Muscle of back (tissue), 13 donors: ENCODE data around the gene EMILIN1. TPM values are rescaled to one million over a fixed set of nuclear protein-coding genes. Genes with fewer than 3 reads are reported as not detected.

ENCODE experiments used
- DNase-seq, 3 donors: peaks; one replicate each; pipeline versions ENCODE4 v3.0.0 to v3.0.0-alpha.2; 2013
- long read RNA-seq, 9 donors: transcript quantifications; one replicate each; lab custom pipeline, GENCODE V29; 2026
- polyA plus RNA-seq, 10 donors: library from polyadenylated mRNA; unstranded; fragments of 120-200 nt; gene quantifications; one replicate each; pipeline ENCODE4 v1.2.1, GENCODE V29; 2013; ENCODE audit not compliant: insufficient read length in 10 of 10

EMILIN1 gene
- 100 to 1,000 TPM in 2 of 10 donors, 10 to 100 TPM in 8; 45.1 to 143 (median 65.3) TPM for polyA plus RNA-seq
- long read RNA-seq, donor 1, partial matches to known transcripts, result 31 of 31 reads
- long read RNA-seq, donor 1, other reads (novel, unspliced or antisense), result 0 of 31 reads
- long read RNA-seq, donor 2, partial matches to known transcripts, result 0 of 1 reads
- long read RNA-seq, donor 2, other reads (novel, unspliced or antisense), result 0 of 1 reads
- long read RNA-seq, donor 3, result 0 reads
- long read RNA-seq, donor 4, partial matches to known transcripts, result 16 of 18 reads
- long read RNA-seq, donor 4, other reads (novel, unspliced or antisense), result 0 of 18 reads
- long read RNA-seq, donor 5, partial matches to known transcripts, result 21 of 22 reads
- long read RNA-seq, donor 5, other reads (novel, unspliced or antisense), result 0 of 22 reads
- long read RNA-seq, donor 6, transcript EMILIN1-201 (8 exons, 3,943 nt), result major isoform, 5 of 36 reads
- long read RNA-seq, donor 6, partial matches to known transcripts, result 31 of 36 reads
- long read RNA-seq, donor 6, other reads (novel, unspliced or antisense), result 0 of 36 reads
- long read RNA-seq, donor 7, partial matches to known transcripts, result 17 of 24 reads
- long read RNA-seq, donor 7, other reads (novel, unspliced or antisense), result 5 of 24 reads
- long read RNA-seq, donor 8, partial matches to known transcripts, result 24 of 26 reads
- long read RNA-seq, donor 8, other reads (novel, unspliced or antisense), result 0 of 26 reads
- long read RNA-seq, donor 9, result 0 reads

DNA sequence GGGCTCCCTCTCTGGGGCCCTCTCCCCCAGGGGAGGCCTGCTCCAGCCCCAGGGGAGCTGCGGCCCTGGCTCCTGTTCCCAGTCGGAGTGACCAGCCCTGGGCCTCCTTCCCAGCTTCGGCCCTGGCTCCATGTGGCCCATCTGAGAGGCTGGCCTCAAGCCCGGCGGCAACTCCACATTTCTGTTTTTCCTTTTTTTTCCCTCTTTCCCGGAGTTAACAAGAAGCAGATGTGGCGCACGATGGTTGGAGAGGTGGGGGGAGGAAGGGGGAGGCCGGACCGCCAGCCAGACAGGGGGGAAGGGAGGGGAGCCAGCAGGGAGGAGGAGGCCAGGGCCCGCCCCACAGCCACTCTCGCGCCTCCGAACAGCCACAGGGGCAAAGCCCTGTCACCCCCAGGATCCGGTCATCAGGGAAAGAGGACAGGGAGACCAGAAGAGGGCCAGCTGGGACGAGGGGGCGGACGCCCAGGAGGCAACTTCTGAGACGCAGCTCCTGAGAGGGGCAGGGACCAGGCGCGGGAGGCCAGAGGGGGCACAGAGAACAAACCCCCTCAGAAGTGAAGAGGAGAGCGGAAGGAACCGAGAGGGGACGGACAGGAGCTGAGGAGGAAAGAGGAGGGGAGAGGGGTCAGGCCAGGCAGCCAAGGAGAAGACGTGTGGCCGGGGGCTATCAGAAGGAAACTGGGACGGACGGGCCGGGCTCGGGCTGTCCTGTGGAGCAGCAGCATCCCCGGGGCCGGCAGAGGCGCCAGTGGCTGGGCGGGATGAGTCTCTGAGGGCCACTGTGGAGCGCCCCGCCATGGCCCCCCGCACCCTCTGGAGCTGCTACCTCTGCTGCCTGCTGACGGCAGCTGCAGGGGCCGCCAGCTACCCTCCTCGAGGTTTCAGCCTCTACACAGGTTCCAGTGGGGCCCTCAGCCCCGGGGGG is at the start of gene EMILIN1:
Gene EMILIN1, plus strand, starts transcription at position 349 of the 928 bp plus-strand sequence. Its CDS starts 451 bp downstream, at position 800.
- DNase-seq, result peak; percentile 94 to 97 (median 94)

DNA sequence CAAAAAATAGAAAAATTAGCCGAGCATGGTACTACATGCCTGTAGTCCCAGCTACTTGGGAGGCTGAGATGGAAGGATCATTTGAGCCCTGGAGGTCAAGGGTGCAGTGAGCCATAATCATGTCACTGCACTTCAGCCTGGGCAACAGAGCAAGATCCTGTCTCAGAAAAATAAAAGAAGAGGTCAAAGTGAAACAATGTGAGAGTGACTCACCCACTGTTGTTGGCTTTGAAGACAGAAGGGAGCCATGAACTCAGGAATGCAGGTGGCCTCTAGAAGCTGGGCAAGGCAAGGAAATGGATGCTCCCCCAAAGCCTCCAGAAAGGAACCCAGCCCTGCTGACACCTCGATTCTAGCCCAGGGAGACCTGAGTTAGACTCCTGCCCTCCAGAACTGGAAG is 49.4 kb upstream of the EMILIN1 start:
- no peak for DNase-seq

DNA sequence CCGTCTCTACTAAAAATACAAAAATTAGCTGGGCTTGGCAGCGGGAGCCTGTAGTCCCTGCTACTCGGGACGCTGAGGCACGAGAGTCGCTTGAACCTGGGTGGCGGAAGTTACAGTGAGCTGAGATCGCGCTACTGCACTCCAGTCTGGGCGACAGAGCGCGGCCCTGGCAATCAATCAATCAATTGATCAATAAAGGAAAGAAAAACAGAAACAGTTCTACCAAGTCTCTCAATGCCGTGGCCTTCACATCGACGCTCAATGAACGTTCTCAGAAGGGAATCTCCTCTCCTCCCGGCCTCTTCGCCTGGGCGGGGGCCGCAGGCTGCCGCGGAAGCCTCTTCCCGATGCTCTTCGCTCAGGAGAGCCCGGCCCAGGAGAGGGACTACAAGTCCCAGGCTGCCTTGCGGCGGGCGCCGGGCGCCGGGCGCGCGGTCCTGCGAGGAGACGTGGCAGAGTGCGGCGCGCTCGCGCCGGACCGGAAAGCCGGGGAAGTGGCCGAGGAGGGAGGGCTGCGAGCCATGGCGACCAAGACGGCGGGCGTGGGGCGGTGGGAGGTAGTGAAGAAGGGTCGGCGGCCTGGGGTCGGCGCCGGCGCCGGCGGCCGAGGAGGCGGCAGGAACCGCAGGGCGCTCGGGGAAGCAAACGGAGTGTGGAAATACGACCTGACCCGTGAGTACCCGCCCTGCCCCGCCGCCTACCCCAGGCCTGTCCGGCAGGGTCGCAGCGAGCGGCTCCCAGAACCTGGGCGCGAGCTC is 45.7 kb upstream of the EMILIN1 start, which contains the start of gene TMEM214:
Gene TMEM214, plus strand, starts transcription at position 471 of the 758 bp plus-strand sequence. Its CDS starts 51 bp downstream, at position 522.
- DNase-seq, result peak; percentile 87 to 96 (median 93)

DNA sequence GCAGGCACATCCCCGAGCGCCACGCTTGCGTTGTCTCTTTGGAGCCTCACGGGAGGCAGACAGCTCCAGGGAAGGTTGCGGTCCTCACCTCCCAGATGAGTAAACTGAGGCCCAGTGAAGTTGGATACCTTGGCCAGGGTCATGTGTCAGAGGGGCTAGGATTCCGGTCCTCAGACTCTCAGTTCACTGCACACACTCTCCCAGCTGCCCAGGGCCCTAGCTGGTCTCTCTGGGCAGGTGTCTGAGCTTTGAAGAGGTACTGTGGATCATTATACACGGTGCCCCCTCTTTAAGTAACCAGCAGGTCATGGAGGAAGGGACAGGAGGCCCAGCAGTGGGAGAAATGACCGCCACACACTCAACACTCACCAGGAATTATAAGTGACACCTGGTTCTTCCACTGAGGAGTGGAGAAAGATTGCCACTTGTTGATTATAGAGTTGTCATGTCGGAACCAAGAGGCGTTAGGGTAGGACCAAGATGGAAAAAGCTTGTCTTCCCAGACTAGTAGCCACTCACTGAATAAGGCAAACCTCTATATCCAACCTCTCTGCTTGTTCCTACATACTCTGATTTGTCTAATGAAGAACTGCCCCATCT is 45.1 kb upstream of the EMILIN1 start:
- no peak for DNase-seq

DNA sequence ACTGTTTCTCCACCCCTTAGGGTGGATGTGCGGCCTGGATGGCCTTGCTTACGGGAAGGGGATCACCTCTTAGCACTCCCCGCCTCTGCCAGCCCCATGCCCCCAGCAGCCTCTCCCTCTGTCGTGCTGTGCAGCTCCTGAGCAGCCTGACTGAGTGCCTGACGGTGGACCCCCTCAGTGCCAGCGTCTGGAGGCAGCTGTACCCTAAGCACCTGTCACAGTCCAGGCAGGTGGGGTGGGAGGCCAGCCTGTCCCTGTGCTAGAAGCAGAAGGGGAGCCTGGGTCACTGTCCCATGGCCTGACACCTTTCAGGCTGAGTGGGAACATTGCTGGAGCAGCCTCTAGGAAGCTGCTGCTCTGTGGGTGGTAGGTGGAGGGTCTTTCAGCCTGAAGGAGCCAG is 40.4 kb upstream of the EMILIN1 start:
- no peak for DNase-seq

GRCh38 chr2:27038631-27039339 is 39.6 kb upstream of the EMILIN1 start:
- DNase-seq, result no peak

DNA sequence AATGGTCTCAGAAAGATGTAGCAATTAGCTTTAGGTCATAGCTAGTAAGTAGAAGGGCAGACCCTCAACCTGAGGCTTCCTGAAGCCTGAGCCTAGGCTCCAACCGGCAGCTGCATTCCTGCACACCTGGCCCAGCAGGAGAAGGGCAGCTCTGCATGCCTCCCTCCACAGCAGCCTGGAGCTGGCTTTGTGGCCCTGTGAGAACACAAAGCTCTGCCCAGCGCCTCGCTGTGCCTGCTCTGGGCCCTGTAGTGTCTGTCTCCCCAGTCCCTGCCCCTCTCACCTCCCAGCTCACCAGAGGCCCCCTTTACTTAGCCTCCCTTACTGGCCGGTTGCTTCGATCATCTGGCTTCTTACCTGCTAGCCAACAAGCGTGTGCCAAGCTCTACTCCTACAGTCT is 39.0 kb upstream of the EMILIN1 start:
- no peak for DNase-seq

DNA sequence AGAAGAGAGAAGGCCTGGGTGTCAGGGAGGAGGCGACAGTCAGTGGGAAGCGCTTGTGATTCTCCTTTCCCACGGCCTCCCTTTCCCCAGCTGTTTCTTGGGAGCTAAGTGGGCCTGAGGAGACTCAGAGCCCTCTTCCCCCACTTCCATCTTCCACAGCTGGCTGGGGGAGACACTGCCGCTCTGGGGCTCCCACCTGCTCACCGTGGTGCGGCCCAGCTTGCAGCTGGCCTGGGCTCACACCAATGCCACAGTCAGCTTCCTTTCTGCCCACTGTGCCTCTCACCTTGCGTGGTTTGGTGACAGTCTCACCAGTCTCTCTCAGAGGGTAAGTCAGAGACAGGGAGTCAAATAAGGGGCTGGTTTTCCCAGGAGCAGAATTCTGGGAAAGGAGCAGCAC is 38.5 kb upstream of the EMILIN1 start:
- no peak for DNase-seq

GRCh38 chr2:27040282-27040681 is 38.1 kb upstream of the EMILIN1 start:
- DNase-seq, result no peak

DNA sequence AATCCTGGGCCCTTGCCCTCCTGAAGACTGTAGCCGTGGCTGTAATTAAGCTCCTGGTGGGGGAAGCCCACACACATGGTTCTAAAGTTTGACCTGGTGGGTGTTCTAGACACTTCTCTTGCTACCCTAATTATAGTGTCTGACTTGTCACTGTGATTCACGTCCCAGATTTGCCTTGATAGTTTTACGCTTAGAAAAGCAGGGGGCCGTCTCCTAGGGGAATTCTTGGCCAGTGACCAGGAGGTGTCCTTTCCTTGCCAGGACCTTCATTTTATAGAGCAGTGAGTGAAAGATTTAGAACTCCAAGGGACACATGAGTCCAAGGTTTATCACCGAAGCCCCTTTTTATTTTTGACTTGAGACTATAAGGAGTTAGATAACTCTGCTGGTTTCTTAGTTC is 36.7 kb upstream of the EMILIN1 start:
- DNase-seq, result no peak

DNA sequence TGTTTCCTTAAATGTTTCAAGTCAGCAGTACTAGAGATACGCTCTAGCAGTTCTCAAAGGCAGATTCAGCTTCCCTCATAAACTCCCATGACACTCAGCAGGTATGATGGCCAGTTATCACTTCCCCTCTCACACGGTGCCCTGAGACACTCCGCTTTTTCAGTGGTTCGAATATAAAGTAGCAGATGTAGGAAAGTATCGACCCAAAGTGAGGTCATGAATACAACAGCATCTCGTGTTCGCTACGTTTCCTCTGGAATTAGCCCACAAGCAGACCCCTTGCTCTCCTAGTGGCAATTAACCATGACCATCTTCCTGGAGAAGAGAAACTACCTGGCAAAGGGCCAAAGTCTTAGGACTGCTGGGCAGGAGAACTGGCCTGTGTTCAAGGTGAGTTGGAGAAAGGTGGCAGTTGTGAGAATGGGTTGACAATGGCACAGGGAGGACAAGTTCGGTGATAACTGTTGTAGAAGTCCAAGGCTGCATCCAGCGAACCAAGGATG is 36.2 kb upstream of the EMILIN1 start:
- no peak for DNase-seq

- no peak for DNase-seq
Measured at GRCh38 chr2:27042985-27043634, 35.3 kb upstream of the EMILIN1 start.

DNA sequence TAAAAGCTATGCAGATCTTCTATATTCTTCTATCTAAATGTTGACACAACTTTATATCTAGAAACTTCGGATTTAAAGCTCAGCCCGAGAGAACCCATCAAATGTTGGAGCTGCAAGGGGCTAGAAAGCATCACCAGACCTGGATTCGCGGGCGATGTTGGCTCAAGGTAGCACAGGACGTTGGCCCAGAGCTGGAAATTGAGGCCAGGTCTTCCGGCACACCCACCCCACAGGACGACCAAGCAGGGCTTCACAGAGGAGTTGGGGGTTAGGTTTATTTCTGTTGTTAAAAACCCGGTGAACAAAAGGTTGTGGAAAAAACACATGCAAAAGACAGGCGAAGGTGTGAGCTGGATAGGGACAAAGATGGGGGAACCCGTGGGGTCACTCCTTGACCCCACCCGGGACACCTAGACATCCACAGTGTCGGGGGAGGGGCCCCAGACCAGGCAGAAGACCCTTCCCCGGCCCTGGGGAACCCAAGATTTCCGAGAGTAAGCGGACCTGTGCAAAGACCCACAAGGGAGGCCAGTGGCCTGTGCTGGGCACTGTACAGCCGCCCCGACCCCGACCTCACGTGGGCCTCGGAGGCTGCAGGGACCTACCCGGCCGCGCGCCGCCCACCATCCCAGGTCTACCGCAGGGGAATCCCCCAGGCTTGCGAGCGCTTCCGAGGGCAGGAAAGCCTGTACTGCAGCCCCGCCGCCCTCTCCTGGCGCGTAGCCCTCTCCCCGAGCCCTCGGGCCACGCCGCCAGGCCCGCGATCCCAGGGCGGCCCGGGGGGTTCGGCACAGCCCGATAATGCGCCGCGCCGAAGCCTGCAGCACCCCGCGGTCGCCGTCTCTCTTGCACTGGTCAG is 28.8 kb upstream of the EMILIN1 start:
- DNase-seq, result no peak

DNA sequence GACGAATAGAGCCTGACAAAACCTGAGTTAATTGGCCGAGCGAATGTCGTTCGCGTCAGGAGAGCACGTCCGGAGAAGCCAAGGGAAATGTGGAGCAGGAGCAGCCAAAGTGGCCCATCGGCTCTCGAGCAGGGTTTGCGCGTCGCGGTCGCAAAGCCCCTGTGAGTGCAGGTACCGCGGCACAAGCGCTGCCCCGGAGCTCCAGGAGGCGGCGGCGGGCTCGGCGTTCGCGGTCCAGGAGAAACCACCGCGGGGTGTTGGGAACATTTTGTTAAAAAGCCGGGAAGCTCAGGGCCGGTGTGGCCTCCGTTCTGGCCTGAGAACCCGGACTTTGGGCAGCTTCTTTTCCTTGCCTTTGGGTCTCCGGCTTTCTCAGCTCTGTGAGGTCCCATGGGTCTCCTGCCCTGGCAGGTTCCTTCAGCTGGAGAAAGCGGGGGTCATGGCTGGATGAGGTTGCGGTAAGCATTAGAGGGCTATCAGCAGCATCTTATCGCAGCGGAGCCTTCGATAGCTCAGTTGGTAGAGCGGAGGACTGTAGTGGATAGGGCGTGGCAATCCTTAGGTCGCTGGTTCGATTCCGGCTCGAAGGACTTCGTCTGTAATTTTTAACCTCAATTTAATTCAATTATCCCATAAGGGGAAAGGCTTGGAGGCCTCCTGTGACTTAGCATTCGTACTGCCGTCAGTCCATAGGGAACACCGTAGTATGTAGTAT is 28.0 kb upstream of the EMILIN1 start:
- peak; percentile 96 to 98 (median 96) for DNase-seq

- peak; percentile 91 to 97 (median 94) for DNase-seq
Measured at GRCh38 chr2:27050996-27051901, 27.2 kb upstream of the EMILIN1 start, which contains the start of gene AGBL5. Gene AGBL5 (plus strand): TSS chr2:27051668. CDS start chr2:27052959, 1,291 bp downstream.
